ENCODE results near the gene CARD14.
"Not testable (repeated sequence)": the region's sequence is repeated elsewhere in the genome, so short reads cannot be mapped to it uniquely, and the experiment has no call there.

The CARD14 gene

DNA sequence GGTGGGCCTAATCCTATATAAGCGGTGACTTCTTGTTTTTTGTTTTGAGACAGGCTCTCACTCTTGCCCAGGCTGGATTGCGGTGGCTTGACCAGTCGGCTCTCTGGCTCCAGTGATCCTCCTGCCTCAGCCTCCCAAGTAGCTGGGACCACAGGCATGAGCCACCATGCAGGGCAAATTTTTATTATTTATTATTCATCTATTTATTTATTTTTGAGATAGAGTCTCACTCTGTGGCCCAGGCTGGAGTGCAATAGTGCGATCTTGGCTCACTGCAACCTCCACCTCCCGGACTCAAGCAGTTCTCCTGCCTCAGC lies 86.2 kb downstream of the CARD14 start:
- no peak for DNase-seq

DNA sequence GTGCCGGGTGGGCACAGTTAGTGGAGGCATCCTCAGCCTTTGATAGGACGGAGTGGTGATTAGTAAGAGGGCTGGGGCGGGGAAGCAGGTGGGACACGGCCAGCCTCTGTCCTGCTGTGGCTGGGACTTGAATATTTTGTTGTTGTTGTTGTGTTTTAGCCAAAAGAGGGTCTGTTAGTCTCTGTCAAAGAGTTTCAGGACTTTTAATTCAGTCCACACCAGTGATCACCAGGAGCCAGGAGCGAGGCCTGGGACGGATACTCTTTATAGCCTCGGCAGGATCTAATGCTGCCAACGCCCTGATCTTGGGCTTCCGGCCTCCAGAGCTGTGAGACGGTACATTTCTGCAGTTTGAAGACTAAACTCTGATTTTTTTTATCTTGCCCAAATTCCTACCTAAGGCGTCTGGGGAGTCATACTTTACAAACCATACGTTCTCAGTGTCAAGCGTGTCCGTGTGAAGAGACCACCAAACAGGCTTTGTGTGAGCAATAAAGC lies 87.9 kb downstream of the CARD14 start:
- DNase-seq, result no peak

DNA sequence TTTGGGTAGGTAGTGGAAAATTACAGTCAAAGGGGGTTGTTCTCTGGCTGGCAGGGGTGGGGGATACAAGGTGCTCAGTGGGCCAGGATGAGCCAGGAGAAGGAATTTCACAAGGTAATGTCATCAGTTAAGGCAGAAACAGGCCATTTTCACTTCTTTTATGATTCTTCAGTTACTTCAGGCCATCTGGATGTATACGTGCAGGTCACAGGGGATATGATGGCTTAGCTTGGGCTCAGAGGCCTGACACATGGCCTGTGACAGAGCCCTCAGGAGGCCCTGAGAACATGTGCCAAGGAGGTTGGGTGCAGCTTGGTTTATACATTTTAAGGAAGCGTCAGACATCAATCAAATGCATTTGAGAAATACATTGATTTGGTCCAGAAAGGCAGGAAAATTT lies 88.5 kb downstream of the CARD14 start:
- DNase-seq, result not testable (repeated sequence)

Measured in CD4-positive, alpha-beta T cell treated with Interleukin-21 for 1 hour (primary cell).